Forelimb muscle (tissue), 1 donor: ENCODE results near the gene CEP128. TPM values are rescaled to one million over a fixed set of nuclear protein-coding genes. Genes with fewer than 3 reads are reported as not detected.

Experiments
- DNase-seq: peaks from one replicate; pipeline ENCODE4 v3.0.0-alpha.2; 2013; ENCODE audit warnings: low read depth
- polyA plus RNA-seq: library from polyadenylated mRNA; unstranded; fragments of 120-200 nt; gene quantifications from one replicate; pipeline ENCODE4 v1.2.1, GENCODE V29; 2013; ENCODE audit not compliant: insufficient read length

Gene CEP128
- polyA plus RNA-seq, 1 donor, result 3.3 TPM

DNA sequence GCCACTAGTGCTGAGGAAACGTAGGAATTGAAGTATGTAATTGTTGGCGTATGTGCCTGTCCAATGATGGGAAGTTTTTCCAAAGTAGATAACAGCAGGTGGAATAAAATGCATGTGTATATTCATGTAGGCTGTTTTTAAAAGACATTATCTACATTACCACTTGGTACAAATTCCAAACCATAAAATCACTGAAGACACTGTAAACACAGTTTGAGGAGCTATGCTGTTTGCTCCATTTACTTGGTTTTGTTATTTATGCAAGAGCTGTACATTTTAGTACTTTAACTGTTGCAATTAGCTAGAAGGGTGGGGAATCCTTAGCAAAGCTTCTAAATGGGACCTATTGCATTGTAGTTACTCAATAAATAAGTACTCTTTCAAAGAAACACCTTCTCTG is 455.8 kb downstream of the CEP128 start:
- DNase-seq, result no peak

DNA sequence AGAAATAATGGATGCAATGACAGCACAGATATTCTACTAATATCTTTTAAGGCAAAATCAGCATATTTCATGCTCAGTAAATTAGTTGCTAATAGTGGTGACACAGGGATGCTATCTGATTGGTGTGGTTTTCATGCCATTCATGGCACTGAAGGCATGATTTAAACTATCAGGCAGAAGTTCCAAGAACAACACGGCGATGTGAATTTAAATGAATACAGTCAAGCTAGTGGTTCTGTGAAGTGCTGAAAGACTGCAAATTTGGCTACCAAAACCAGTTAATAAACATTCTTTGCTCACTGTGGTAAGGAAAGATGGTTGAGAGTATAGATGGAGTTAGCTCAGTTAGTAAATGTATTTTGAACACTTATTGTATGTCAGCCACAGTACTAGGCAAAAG is 458.2 kb downstream of the CEP128 start:
- DNase-seq, result no peak

DNA sequence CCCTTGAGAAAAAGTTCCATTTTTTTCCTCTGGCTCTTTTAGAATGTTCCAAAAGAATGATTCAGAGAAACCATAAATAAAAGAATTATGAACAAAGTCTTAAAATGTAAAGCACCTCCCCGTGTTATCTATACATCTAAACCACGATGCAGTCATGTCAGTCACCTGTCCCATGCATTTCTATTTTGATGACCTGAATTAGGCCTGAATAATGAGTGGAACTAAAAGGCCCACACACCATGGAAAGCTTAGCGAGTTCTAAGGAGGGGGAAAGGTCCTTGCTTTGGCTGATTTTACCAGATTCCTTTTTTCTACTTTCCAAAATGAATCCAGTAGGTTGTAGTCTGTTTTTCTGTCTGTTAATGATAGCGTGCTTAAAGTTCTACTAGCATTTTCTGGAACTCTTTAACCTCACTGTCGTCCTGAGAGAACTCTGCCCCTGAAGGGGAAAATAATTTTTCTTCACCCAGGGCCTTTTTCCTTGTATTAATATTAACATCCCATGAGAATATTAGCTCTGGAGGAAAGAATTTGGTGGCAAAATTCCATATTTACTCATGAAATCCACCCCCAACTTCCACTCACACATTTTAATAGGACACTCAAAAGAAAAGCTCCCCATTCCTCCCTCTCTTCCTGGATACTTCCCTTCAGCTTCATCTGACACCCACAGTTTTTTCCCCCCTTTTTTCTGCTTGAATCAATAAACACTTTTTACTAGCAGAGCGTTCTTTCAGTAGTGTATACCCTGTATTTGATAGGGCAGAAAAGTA is 464.0 kb downstream of the CEP128 start:
- DNase-seq, result no peak

DNA sequence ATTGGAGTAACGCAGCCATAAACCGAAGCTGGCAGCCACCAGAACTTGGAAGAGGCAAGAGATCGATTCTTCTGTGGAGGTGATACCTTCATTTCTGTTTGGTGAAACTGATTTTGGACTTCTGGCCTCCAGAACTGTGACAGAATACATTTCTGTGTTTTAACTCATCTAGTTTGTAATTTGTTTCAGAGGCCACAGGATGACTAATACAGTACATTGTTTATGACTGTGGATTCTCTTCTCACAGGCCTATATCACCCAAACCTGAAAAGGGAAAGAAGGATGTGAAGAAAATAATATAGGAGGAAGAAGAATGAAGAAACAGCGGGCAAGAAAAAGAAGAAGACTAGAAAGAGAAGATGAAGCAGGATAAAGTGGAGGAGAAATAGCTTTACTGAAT is 466.5 kb downstream of the CEP128 start:
- no peak for DNase-seq

DNA sequence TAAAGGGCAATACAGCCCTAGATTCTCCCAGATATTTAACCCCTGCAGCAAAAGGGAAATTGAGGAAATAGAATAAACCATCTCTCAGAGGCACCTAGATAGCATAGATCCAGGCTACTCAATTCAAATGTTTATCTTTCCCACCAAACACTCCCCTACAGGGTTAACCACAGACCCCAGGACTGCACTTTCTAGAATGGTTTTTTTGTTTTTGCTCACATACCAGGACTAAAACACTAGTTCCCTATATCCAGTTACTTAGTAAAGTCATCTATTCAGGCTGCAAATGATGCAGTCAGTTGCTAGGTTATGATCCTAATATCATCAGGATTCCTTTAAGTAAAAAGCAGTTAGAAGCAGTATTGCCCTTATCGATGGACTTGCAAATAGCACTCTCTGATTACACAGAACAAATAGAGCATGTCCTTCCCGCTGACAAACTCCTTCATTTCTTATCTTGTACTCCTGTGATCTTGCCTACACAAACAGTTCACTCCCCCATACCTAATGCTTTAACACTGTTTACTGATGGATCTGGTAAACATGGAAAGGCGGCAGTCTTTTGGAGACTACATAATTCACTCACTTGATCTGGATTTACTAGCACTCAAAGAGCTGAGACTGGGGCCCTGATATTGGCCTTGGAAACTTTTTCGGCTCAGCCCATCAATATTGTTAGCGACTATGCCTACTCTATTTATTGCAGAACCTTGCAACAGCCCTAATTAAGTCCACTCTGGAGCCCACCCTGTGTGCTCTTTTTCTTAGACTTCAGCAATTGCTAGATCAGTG is 473.0 kb downstream of the CEP128 start:
- DNase-seq, result no peak

DNA sequence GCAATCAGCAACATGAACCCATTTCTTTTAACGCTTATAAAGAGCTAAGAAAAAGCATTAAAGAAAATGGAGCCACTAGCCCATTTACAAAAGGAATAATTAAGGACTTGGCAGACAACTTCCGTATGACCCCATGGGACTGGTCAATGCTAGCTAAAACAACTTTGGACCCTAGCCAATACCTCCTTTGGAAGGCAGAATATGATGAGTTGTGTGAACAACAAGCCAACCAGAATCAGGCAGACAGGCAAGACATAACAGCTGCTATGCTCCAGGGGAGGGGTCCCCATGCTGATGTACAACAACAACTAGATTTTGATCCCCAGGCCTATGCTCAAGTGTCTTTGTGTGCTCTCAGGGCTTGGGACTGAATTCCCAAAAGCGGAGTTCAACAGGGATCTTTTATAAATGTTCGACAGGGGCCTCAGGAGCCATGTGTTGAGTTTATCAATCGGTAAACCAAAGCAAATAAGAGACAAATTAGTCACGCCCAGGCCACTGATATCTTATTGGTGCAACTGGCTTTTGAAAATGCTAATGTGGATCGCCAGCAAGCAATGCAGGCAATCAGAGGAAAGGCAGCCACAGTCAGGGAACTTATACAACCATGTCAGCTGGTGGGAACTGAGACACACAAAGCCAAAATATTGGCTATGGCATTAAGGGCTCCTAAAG is 475.9 kb downstream of the CEP128 start:
- DNase-seq, result no peak

DNA sequence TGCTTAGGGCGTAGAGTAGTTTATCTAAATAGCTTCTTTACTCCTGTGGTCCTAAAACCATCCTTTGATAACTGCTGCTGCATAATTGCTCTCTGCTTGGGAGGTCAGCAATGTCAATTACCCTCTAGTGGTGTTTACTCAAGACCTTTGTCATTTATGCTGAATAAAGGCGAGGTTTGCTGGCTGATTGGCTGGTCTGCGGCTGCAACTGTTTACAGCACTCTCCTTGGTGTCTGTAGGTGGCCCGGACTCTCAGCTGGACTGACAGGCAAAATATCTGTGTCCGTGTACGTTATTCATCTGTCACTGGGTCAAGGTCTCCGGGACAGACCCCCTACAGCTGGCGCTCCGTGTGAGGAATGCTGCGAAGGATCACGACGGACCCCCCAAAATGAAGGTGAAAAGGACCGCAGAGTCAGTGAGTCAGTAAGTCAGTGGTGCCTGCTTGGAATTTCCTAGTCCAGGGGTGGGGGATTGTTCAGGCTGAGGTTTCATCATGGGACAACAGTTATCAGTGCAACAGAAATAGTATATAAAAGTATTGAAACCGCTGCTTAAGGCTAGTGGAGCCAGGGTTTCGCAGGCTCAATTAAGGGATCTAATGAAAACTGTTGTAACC is 476.9 kb downstream of the CEP128 start:
- DNase-seq, result no peak

DNA sequence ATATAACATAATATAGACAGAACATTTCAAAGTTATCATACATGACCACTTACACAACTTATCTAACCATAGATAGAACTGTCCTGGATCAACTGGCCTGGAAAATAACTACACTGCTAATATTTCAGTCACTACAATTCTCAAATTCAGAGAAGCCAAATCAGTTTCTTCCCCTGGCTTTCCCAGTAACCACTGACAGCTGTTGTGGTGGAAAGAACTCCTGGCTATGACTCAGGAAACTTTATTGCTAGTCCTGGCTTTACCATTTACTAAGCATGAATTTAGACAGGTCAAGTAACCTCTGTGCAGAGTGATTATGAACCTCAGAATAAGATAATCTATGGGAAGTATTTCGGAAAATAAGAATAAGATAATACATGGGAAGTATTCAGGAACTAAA is 485.3 kb downstream of the CEP128 start:
- no peak for DNase-seq

DNA sequence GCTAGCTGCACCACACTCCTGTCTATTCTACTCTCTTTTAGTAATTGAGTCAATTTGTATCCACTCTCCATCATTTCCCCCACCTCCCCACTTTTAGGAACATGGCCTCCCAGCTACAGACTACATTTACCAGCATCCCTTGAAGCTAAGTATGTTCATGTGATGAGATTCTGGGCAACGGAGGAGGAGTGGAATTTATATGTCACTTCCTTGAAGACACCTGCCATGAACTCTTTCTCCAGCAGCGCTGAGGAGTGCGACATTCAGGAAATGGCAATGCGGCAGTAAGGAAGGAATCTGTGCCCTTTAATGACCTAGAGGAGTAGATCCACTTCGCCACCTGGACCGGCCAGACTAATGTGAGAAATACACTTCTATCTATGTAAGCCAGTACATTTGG is 486.5 kb downstream of the CEP128 start:
- DNase-seq, result no peak

DNA sequence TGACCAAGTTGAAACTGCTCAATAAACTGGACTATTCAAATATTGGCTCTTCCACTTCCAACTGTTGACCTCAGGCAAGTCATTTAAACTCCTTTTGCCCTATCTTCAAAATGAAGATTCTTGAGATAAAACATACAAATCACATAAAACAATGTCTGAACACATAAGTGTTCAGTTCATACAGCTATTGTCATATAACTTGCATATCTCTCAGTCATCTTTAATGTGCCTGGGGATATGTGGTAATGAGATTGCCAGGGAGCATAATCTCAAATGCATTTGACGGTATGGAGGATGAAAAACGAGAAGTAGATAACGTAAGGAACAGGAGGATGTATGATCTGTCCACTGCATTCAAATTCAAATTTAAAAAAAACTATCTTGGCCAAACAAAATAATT is 493.3 kb downstream of the CEP128 start:
- DNase-seq, result no peak

DNA sequence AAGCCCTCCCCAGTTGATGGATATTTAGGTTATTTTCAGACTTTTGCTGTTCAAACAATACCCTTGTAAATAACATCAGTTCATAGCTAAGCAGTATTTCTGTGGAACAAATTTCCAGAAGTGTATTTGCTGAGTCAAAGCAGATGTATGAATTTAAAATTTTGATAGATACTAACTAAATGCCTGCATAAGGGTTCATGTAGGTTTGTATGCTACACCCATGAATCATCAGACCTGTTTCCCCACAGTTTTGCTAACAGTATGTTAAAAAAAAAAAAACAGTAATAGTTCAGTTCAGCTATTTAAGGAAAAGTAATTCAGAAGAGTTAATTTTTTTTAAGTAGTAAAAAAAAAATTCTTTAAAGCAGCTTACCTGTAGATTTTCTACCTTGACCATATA is 494.1 kb downstream of the CEP128 start:
- no peak for DNase-seq

Other genes with a start within 250 kb of the CEP128 start
- gene TSHR, start 13.9 kb upstream of the CEP128 start, polyA plus RNA-seq, result 0.65 TPM